Urinary bladder (tissue), 4 donors: ENCODE measurements around the gene GOLGA3. TPM values are rescaled to one million over a fixed set of nuclear protein-coding genes. Genes with fewer than 3 reads are reported as not detected.
"Not testable (repeated sequence)": the region's sequence is repeated elsewhere in the genome, so short reads cannot be mapped to it uniquely, and the experiment has no call there.

ENCODE experiments used
- DNase-seq: peaks from one replicate; pipeline ENCODE4 v3.0.0-alpha.2; 2015; ENCODE audit errors: extremely low spot score
- H3K27ac ChIP-seq: one replicate; pipeline ENCODE4 v1.5.1; 2013; ENCODE audit warnings: low read depth, mild to moderate bottlenecking, moderate library complexity
- H3K36me3 ChIP-seq: one replicate; pipeline ENCODE4 v1.6.1; 2013; ENCODE audit warnings: mild to moderate bottlenecking, moderate library complexity; ENCODE audit not compliant: insufficient read depth
- H3K4me1 ChIP-seq: one replicate; pipeline ENCODE4 v1.6.1; 2013; ENCODE audit warnings: mild to moderate bottlenecking, moderate library complexity; ENCODE audit not compliant: insufficient read depth
- H3K4me3 ChIP-seq: one replicate; pipeline ENCODE4 v1.5.1; 2013; ENCODE audit warnings: low read depth, low read length
- WGBS: extraction: QIAGEN DNeasy Blood & Tissue Kit; methylation state at CpG from one replicate; pipeline ENCODE4 v1.1.7; 2013; 5-methylcytosine and 5-hydroxymethylcytosine counted together
- polyA plus RNA-seq: library from polyadenylated mRNA; stranded (reverse); fragments of 200-250 nt; gene quantifications from one replicate; pipeline ENCODE4 v1.2.3, GENCODE V29; 2013
- total RNA-seq: library from RNA; depleted of rRNA; stranded (reverse); fragments of >200 nt; gene quantifications from one replicate; pipeline ENCODE4 v1.2.3, GENCODE V29; 2014
- donor health status: healthy with polysubstance abuse.
- donor health status: healthy.

The GOLGA3 gene
- total and polyA plus RNA-seq, 2 donors = 22.5 to 64.4 TPM

- WGBS = 97% methylated on average over 21 of the region's 21 CpGs
- no peak for DNase-seq
- Histone ChIP-seq H3K4me1 (no peaks in the 10 kb centered on the region), H3K27ac (no peak overlapping the region), H3K36me3 (peaks cover 2% of the 10 kb centered on the region), H3K4me3 (no peak overlapping the region)
Measured at GRCh38 chr12:132814232-132814631, 14.4 kb downstream of the GOLGA3 start.

- H3K36me3 ChIP-seq = peaks cover 4% of the 10 kb centered on the region
- H3K4me1 ChIP-seq = no peaks in the 10 kb centered on the region
- 94% methylated on average over 6 of the region's 6 CpGs for WGBS
- no peak overlapping the region for H3K4me3 ChIP-seq
- no peak overlapping the region for H3K27ac ChIP-seq
- DNase-seq = no peak
Measured at GRCh38 chr12:132813443-132813842, 15.2 kb downstream of the GOLGA3 start.

- peaks cover 4% of the 10 kb centered on the region for H3K36me3 ChIP-seq
- WGBS = 84% methylated on average over 8 of the region's 8 CpGs
- DNase-seq = no peak
- H3K4me3 ChIP-seq = no peak overlapping the region
- no peaks in the 10 kb centered on the region for H3K4me1 ChIP-seq
- no peak overlapping the region for H3K27ac ChIP-seq
Measured at GRCh38 chr12:132812631-132813305, 15.9 kb downstream of the GOLGA3 start.

- H3K4me3 ChIP-seq, H3K36me3 ChIP-seq, H3K27ac ChIP-seq, DNase-seq, H3K4me1 ChIP-seq: not testable (repeated sequence)
- WGBS = 74% methylated on average over 13 of the region's 13 CpGs
Measured at GRCh38 chr12:132809391-132809790, 19.3 kb downstream of the GOLGA3 start.

- no peak for DNase-seq
- H3K27ac ChIP-seq = no peak overlapping the region
- no peak overlapping the region for H3K4me3 ChIP-seq
- H3K4me1 ChIP-seq = no peaks in the 10 kb centered on the region
- 82% methylated on average over 25 of the region's 25 CpGs for WGBS
- peaks cover 6% of the 10 kb centered on the region for H3K36me3 ChIP-seq
Measured at GRCh38 chr12:132807295-132808092, 21.2 kb downstream of the GOLGA3 start.

- H3K4me3 ChIP-seq = no peak overlapping the region
- DNase-seq = no peak
- H3K36me3 ChIP-seq = peaks cover 6% of the 10 kb centered on the region
- WGBS = 93% methylated on average over 18 of the region's 18 CpGs
- no peak overlapping the region for H3K27ac ChIP-seq
- no peaks in the 10 kb centered on the region for H3K4me1 ChIP-seq
Measured at GRCh38 chr12:132806857-132807256, 21.8 kb downstream of the GOLGA3 start.

GRCh38 chr12:132804426-132804861 is 24.2 kb downstream of the GOLGA3 start:
- H3K4me1 ChIP-seq = no peaks in the 10 kb centered on the region
- H3K36me3 ChIP-seq = peaks cover 7% of the 10 kb centered on the region
- no peak overlapping the region for H3K4me3 ChIP-seq
- WGBS = 74% methylated on average over 16 of the region's 16 CpGs
- no peak overlapping the region for H3K27ac ChIP-seq
- no peak for DNase-seq

- WGBS = 78% methylated on average over 15 of the region's 15 CpGs
Measured at GRCh38 chr12:132803888-132804287, 24.8 kb downstream of the GOLGA3 start.

GRCh38 chr12:132803125-132803524 is 25.5 kb downstream of the GOLGA3 start:
- DNase-seq = no peak
- H3K36me3 ChIP-seq = peaks cover 5% of the 10 kb centered on the region
- no peak overlapping the region for H3K4me3 ChIP-seq
- no peak overlapping the region for H3K27ac ChIP-seq
- no peaks in the 10 kb centered on the region for H3K4me1 ChIP-seq
- 96% methylated on average over 14 of the region's 14 CpGs for WGBS

More at GRCh38 chr12:132803888-132804287, 24.8 kb downstream of the GOLGA3 start:
- Histone ChIP-seq H3K4me1 (no peaks in the 10 kb centered on the region), H3K36me3 (peaks cover 7% of the 10 kb centered on the region), H3K4me3 (no peak overlapping the region), H3K27ac (no peak overlapping the region)
- DNase-seq = no peak

GRCh38 chr12:132801741-132802140 is 26.9 kb downstream of the GOLGA3 start:
- Histone ChIP-seq H3K27ac (no peak overlapping the region), H3K4me1 (no peaks in the 10 kb centered on the region), H3K4me3 (no peak overlapping the region), H3K36me3 (peaks cover 5% of the 10 kb centered on the region)
- WGBS = 93% methylated on average over 28 of the region's 28 CpGs
- no peak for DNase-seq

- peaks cover 6% of the 10 kb centered on the region for H3K36me3 ChIP-seq
- H3K4me1 ChIP-seq = no peaks in the 10 kb centered on the region
- 91% methylated on average over 15 of the region's 15 CpGs for WGBS
- no peak overlapping the region for H3K4me3 ChIP-seq
- H3K27ac ChIP-seq = no peak overlapping the region
- no peak for DNase-seq
Measured at GRCh38 chr12:132798836-132799235, 29.8 kb downstream of the GOLGA3 start.

GRCh38 chr12:132797820-132798570 is 30.7 kb downstream of the GOLGA3 start:
- 94% methylated on average over 24 of the region's 24 CpGs for WGBS
- no peak overlapping the region for H3K4me3 ChIP-seq
- no peak overlapping the region for H3K27ac ChIP-seq
- peaks cover 6% of the 10 kb centered on the region for H3K36me3 ChIP-seq
- H3K4me1 ChIP-seq = no peaks in the 10 kb centered on the region
- DNase-seq = no peak

GRCh38 chr12:132795847-132796246 is 32.8 kb downstream of the GOLGA3 start:
- peaks cover 7% of the 10 kb centered on the region for H3K36me3 ChIP-seq
- no peaks in the 10 kb centered on the region for H3K4me1 ChIP-seq
- no peak overlapping the region for H3K27ac ChIP-seq
- H3K4me3 ChIP-seq = no peak overlapping the region
- WGBS = 94% methylated on average over 14 of the region's 14 CpGs
- no peak for DNase-seq
